HG03342 (cell line): ENCODE data around the gene MYO18A.

ENCODE experiments used
- ATAC-seq: cut with Tn5 transposase; IDR thresholded peaks from one replicate; pipeline ENCODE4 v1.9.1; 2021; ENCODE audit warnings: mild to moderate bottlenecking, moderate library complexity; ENCODE audit not compliant: unreplicated experiment

Gene MYO18A

GRCh38 chr17:29038085-29038795 lies 142.0 kb downstream of the MYO18A start:
- no peak for ATAC-seq

- ATAC-seq = no peak
These were observed 142.5 kb downstream of the MYO18A start for GRCh38 chr17:29037739-29038084.

- no peak for ATAC-seq
These were observed 143.6 kb downstream of the MYO18A start for GRCh38 chr17:29036584-29036983.

- ATAC-seq = no peak
These were observed 145.7 kb downstream of the MYO18A start for GRCh38 chr17:29034510-29034909.

- ATAC-seq = no peak
These were observed 147.4 kb downstream of the MYO18A start for GRCh38 chr17:29032857-29033197.

GRCh38 chr17:29032013-29032856 lies 148.0 kb downstream of the MYO18A start:
- no peak for ATAC-seq

- no peak for ATAC-seq
These were observed 148.7 kb downstream of the MYO18A start for GRCh38 chr17:29031488-29031887.

- ATAC-seq = no peak
These were observed 155.8 kb downstream of the MYO18A start for GRCh38 chr17:29024316-29024952.

- no peak for ATAC-seq
These were observed 158.1 kb downstream of the MYO18A start for GRCh38 chr17:29022074-29022473.

GRCh38 chr17:29021226-29021625 lies 159.0 kb downstream of the MYO18A start:
- no peak for ATAC-seq
